Dendritic cell treated with granulocyte-macrophage colony-stimulating factor and Interleukin-4, amounts not matched to agents 40 ng/mL and 50 ng/mL, for 4 days (primary cell): ENCODE measurements around the gene CLCF1.

Experiments
- H3K27ac Mint-ChIP-seq: one replicate; pipeline ENCODE4 v1.8.0; 2022; ENCODE audit warnings: mild to moderate bottlenecking, mixed read lengths
- H3K27me3 Mint-ChIP-seq: one replicate; pipeline ENCODE4 v1.8.0; 2022; ENCODE audit warnings: mild to moderate bottlenecking, mixed read lengths
- H3K36me3 Mint-ChIP-seq: one replicate; pipeline ENCODE4 v1.8.0; 2022; ENCODE audit warnings: low read depth, mixed read lengths
- H3K4me1 Mint-ChIP-seq: one replicate; pipeline ENCODE4 v1.8.0; 2022; ENCODE audit warnings: low read depth, mixed read lengths
- H3K4me3 Mint-ChIP-seq: one replicate; pipeline ENCODE4 v1.8.0; 2022; ENCODE audit warnings: mild to moderate bottlenecking, moderate library complexity, mixed read lengths
- H3K9me3 Mint-ChIP-seq: one replicate; pipeline ENCODE4 v1.8.0; 2022; ENCODE audit warnings: mixed read lengths
- intact Hi-C: fragments of 100-400 bp; cut with micrococcal nuclease; formaldehyde crosslinking; loops from one replicate; pipeline ENCODE4 v1.15.0; 2022

The CLCF1 gene

GRCh38 chr11:67379061-67380058, 6.0 kb upstream of the CLCF1 start:
- H3K36me3 Mint-ChIP-seq, result no peaks in the 10 kb centered on the region
- H3K4me1 Mint-ChIP-seq, result peaks cover 58% of the 10 kb centered on the region
- intact Hi-C loops, result loop anchor here (10.0 kb wide), 2 partner anchors 45 to 115 kb away; partner anchors contain the start of gene GRK2
- peaks cover 16% of the 10 kb centered on the region for H3K27me3 Mint-ChIP-seq
- H3K9me3 Mint-ChIP-seq, result no peaks in the 10 kb centered on the region
- peak overlapping the region; percentile 80 for H3K27ac Mint-ChIP-seq
- H3K4me3 Mint-ChIP-seq, result no peak overlapping the region

GRCh38 chr11:67378544-67378943, 5.1 kb upstream of the CLCF1 start:
- H3K36me3 Mint-ChIP-seq, result no peaks in the 10 kb centered on the region
- H3K27ac Mint-ChIP-seq, result peak overlapping the region; percentile 80
- intact Hi-C loops, result no loop called here
- H3K9me3 Mint-ChIP-seq, result no peaks in the 10 kb centered on the region
- peak overlapping the region; percentile 1 for H3K4me3 Mint-ChIP-seq
- H3K4me1 Mint-ChIP-seq, result peaks cover 65% of the 10 kb centered on the region
- peaks cover 16% of the 10 kb centered on the region for H3K27me3 Mint-ChIP-seq

GRCh38 chr11:67376873-67377808, 3.7 kb upstream of the CLCF1 start:
- Mint-ChIP-seq H3K4me1 (peaks cover 60% of the 10 kb centered on the region), H3K36me3 (no peaks in the 10 kb centered on the region), H3K4me3 (no peak overlapping the region), H3K27me3 (peaks cover 16% of the 10 kb centered on the region), H3K9me3 (no peaks in the 10 kb centered on the region), H3K27ac (no peak overlapping the region)
- intact Hi-C loops, result no loop called here

GRCh38 chr11:67376063-67376820, 2.8 kb upstream of the CLCF1 start:
- Mint-ChIP-seq H3K27me3 (peaks cover 22% of the 10 kb centered on the region), H3K4me3 (no peak overlapping the region), H3K4me1 (peaks cover 62% of the 10 kb centered on the region), H3K9me3 (no peaks in the 10 kb centered on the region), H3K36me3 (no peaks in the 10 kb centered on the region), H3K27ac (peak overlapping the region; percentile 19)
- intact Hi-C loops, result no loop called here

- H3K9me3 Mint-ChIP-seq, result no peaks in the 10 kb centered on the region
- H3K4me1 Mint-ChIP-seq, result peaks cover 62% of the 10 kb centered on the region
- peak overlapping the region; percentile 19 for H3K27ac Mint-ChIP-seq
- no peak overlapping the region for H3K4me3 Mint-ChIP-seq
- intact Hi-C loops, result no loop called here
- no peaks in the 10 kb centered on the region for H3K36me3 Mint-ChIP-seq
- H3K27me3 Mint-ChIP-seq, result peaks cover 23% of the 10 kb centered on the region
Measured at GRCh38 chr11:67375320-67376055, 2.1 kb upstream of the CLCF1 start.

GRCh38 chr11:67374571-67375281, 1.3 kb upstream of the CLCF1 start:
- Mint-ChIP-seq H3K4me3 (peak overlapping the region; percentile 75), H3K36me3 (no peaks in the 10 kb centered on the region), H3K9me3 (no peaks in the 10 kb centered on the region), H3K4me1 (peaks cover 66% of the 10 kb centered on the region), H3K27me3 (peaks cover 28% of the 10 kb centered on the region), H3K27ac (peak overlapping the region; percentile 74)
- intact Hi-C loops, result no loop called here

- Mint-ChIP-seq H3K9me3 (no peaks in the 10 kb centered on the region), H3K27me3 (peaks cover 29% of the 10 kb centered on the region), H3K4me3 (peak overlapping the region; percentile 75), H3K36me3 (no peaks in the 10 kb centered on the region), H3K27ac (peak overlapping the region; percentile 74), H3K4me1 (peaks cover 66% of the 10 kb centered on the region)
- intact Hi-C loops, result loop anchor here (1.0 kb wide), 1 partner anchor 17 kb away; no protein-coding TSS in a partner anchor
Measured at GRCh38 chr11:67373648-67374570, 511 bp upstream of the CLCF1 start.

GRCh38 chr11:67372321-67372992, 941 bp downstream of the CLCF1 start:
- H3K4me3 Mint-ChIP-seq, result peak overlapping the region; percentile 70
- peaks cover 73% of the 10 kb centered on the region for H3K4me1 Mint-ChIP-seq

GRCh38 chr11:67371911-67372320, 1.5 kb downstream of the CLCF1 start:
- Mint-ChIP-seq H3K36me3 (no peaks in the 10 kb centered on the region), H3K4me3 (peak overlapping the region; percentile 70), H3K9me3 (no peaks in the 10 kb centered on the region), H3K27ac (peak overlapping the region; percentile 57), H3K27me3 (peaks cover 41% of the 10 kb centered on the region), H3K4me1 (peaks cover 77% of the 10 kb centered on the region)
- intact Hi-C loops, result no loop called here

More at GRCh38 chr11:67372321-67372992, 941 bp downstream of the CLCF1 start:
- Mint-ChIP-seq H3K27me3 (peaks cover 39% of the 10 kb centered on the region), H3K27ac (peak overlapping the region; percentile 57), H3K36me3 (no peaks in the 10 kb centered on the region), H3K9me3 (no peaks in the 10 kb centered on the region)
- intact Hi-C loops, result no loop called here

GRCh38 chr11:67371189-67371910, 2.0 kb downstream of the CLCF1 start:
- H3K9me3 Mint-ChIP-seq, result no peaks in the 10 kb centered on the region
- intact Hi-C loops, result no loop called here
- peak overlapping the region; percentile 70 for H3K4me3 Mint-ChIP-seq
- peaks cover 40% of the 10 kb centered on the region for H3K27me3 Mint-ChIP-seq
- H3K27ac Mint-ChIP-seq, result peak overlapping the region; percentile 57
- peaks cover 82% of the 10 kb centered on the region for H3K4me1 Mint-ChIP-seq
- H3K36me3 Mint-ChIP-seq, result no peaks in the 10 kb centered on the region
